Left colon (tissue), 2 donors: ENCODE data around the gene CEACAM1. TPM values are rescaled to one million over a fixed set of nuclear protein-coding genes. Genes with fewer than 3 reads are reported as not detected.
A peak's percentile ranks its signal among the peaks of the same experiment; 100 is the strongest.
"Not testable (repeated sequence)": the region's sequence is repeated elsewhere in the genome, so short reads cannot be mapped to it uniquely, and the experiment has no call there.

ENCODE experiments used
- ATAC-seq: fragments of 200-7000 bp; cut with Tn5 transposase; one replicate; pipeline ENCODE4 v1.9.1; 2020; ENCODE audit warnings: mild to moderate bottlenecking, moderate library complexity
- DNase-seq, 2 donors: peaks; one replicate each; pipeline ENCODE4 v3.0.0-alpha.2; 2020
- intact Hi-C, 2 donors: fragments of 100-400 bp; cut with DNase I in 1 of 2; cut with micrococcal nuclease in 1 of 2; formaldehyde crosslinking; loops; one replicate each; pipeline versions ENCODE4 v1.11.2 to v1.14.0; 2022; cut with DNase I, micrococcal nuclease
- total RNA-seq, 2 donors: library from RNA; stranded (reverse); fragmentation: NEBNext Ultra II Directional; extraction: Animal tissue kit (Norgen Biotek cat#: 25700); gene quantifications; one replicate each; pipeline ENCODE4 v1.2.1, GENCODE V29; 2021
- donor health status: DM: no; HTN: no; CAD: no.
- donor health status: DM: yes; HTN: yes; CAD: no.

The CEACAM1 gene
- total RNA-seq, 2 donors from 2014 or later: 627 to 1,309 TPM

GRCh38 chr19:42521346-42522030 is 6.8 kb downstream of the CEACAM1 start:
- no peak for DNase-seq
- intact Hi-C loops: no loop called here

DNA sequence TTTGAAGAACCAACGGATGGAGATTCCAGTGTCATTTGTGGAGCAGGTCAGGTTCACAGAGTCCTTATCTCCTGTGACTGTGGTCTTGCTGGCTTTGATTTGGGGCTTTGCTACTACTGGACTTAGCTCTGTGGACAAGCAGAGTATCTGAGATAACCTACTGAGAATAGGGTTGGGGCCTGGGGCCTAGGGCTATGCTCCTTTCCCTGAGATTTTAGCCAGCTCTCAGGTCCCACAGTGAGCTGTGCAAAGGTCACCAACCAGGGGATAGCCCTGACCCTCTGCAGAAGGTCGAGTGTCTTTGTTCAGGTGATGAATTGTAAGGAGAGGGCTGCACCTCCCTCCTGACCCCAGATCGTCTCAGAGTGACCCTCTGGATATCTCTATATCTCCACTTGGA is 9.2 kb downstream of the CEACAM1 start:
- ATAC-seq (peak; percentile 21), DNase-seq (no peak)
- intact Hi-C loops: no loop called here

More at GRCh38 chr19:42521346-42522030, 6.8 kb downstream of the CEACAM1 start:
- no peak for ATAC-seq

DNA sequence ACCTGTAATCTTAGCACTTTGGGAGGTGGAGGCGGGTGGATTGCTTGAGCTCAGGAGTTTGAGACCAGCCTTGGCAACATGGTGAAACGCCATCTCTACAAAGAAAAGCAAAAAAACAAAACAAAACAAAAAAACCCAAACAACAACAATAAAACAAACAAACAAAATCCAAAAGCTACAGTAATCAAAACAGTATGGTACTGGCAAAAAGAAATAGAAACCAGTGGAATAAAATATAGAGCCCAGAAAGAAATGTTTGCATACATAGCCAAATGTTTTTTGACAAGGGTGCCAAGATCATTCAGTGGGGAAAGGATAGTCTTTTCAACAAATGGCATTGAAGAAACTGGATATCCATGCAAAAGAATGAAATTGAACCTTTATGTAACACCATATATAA is 11.5 kb downstream of the CEACAM1 start:
- intact Hi-C loops: no loop called here
- DNase-seq (no peak), ATAC-seq (no peak)

DNA sequence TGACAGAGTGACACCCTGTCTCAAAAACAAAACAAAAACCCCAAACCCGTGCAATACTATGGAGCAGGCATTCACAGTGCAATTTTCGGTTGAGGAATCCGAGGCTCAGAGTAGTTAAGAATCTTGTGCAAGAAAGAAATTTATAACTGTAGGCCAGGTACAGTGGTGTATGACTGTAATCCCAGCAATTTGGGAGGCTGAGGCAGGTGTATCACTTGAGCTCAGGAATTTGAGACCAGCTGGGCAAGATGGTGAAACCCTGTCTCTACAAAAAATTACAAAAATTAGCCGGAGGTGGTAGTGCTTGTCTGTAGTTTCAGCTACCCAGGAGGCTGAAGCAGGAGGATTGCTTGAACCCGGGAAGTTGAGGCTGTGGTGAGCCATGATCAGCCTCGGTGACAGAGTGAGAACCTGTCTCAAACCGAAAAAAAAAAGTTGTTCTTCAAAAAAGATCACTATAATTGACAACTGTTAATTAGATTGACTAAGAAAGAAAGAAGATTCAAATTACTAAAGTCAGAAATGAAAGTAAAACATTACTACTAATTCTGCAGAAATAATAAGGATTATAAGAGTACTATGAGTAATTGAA is 12.9 kb downstream of the CEACAM1 start:
- no peak for ATAC-seq
- DNase-seq: no peak
- intact Hi-C loops: no loop called here

GRCh38 chr19:42514449-42514848 is 13.8 kb downstream of the CEACAM1 start:
- DNase-seq (no peak), ATAC-seq (no peak)
- intact Hi-C loops: no loop called here

DNA sequence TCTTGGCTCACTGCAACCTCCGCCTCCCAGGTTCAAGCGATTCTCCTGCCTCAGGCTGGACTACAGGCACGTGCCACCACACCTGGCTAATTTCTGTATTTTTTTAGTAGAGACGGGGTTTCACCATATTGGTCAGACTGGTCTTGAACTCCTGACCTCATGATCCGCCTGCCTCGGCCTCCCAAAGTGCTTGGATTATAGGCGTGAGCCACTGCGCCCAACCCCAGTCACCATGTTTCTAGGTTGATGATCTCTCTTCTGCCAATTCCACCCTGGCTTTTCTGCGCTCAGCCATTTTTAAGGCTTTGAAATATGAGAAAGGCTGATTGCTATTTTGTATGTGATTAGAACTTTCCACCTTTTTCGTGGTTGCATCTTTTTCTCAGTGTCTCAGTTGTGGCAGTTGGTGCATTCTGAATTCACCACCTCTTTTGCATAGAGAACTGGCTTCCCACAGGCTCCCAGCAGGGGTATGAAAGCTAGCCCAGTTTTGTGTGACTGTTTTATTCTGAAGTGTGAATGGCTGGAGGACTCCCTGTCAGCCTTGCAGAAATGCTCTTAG is 15.5 kb downstream of the CEACAM1 start:
- no peak for ATAC-seq
- no peak for DNase-seq
- intact Hi-C loops: no loop called here

- ATAC-seq: no peak
Measured at GRCh38 chr19:42512130-42512636, 16.1 kb downstream of the CEACAM1 start.

DNA sequence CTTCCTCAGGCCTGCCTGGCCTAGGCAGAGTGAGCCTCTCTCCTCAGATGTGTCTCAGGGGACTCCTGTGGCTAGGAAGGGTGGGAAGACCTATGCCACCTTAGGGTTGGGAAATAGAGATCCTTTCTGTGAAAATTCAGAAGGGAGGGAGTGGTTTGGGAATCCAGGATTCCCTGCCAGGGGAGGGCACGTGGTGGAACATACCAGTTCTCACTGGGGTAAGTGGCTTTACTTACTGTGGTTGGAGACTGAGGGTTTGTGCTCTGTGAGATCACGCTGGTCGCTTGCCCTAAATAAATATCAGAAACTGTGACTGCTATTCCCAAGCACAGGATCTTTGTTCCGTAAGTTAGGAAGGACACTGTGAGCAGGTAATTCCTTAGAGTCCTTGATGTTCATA is 16.9 kb downstream of the CEACAM1 start:
- DNase-seq: no peak
- intact Hi-C loops: no loop called here
- peak; percentile 25 for ATAC-seq

More at GRCh38 chr19:42512130-42512636, 16.1 kb downstream of the CEACAM1 start:
- intact Hi-C loops: no loop called here
- DNase-seq: no peak

DNA sequence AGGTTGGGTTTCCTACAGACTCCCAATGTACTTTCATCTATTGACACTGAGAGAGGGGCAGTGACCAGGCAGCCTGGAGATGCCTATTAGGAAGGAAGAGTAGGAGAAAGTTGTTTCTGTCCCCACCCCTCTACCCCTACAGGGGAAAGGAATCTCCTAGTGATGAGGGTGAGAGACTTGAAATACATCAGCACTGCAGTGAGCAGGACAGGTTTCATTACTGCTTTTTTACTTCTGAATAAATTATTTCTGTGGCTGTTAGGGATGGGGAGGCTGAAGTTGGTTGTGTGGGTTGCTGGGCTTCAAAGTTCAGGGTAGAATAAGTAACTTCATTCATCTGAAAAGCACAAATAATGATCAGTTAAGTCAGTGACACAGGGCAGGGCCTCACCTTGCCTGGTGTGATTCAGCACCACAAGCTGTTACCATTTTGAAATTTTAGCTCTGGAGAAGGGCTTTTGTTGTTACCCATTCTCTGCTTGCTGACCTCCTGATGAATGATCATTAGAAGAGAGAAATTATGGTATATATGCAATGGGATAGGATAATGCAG is 19.3 kb downstream of the CEACAM1 start:
- ATAC-seq: no peak
- intact Hi-C loops: no loop called here
- no peak for DNase-seq

GRCh38 chr19:42505066-42505465 is 23.2 kb downstream of the CEACAM1 start:
- peak; percentile 28 for ATAC-seq
- intact Hi-C loops: no loop called here
- DNase-seq: no peak

GRCh38 chr19:42501733-42502132 is 26.5 kb downstream of the CEACAM1 start:
- DNase-seq: no peak
- intact Hi-C loops: no loop called here
- ATAC-seq: no peak

DNA sequence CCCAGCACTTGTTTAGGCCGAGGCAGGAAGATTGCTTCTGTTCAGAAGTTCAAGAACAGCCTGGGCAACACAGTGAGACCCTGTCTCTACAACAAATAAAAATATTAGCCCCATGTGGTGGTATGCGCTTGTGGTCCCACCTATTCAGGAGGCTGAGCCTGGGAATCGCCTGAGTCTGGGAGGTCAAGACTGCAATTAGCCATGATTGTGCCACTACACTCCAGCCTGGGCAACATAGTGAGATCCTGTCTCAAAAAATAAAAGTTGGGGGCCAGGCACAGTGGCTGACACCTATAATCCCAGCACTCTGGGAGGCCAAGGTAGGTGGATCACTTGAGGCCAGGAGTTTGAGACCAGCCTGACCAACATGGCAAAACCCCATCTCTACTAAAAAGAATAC is 27.0 kb downstream of the CEACAM1 start:
- ATAC-seq, DNase-seq, intact Hi-C loops: not testable (repeated sequence)

- no peak for DNase-seq
- peak; percentile 71 for ATAC-seq
- intact Hi-C loops: no loop called here
Measured at GRCh38 chr19:42498169-42498757, 30.0 kb downstream of the CEACAM1 start.

DNA sequence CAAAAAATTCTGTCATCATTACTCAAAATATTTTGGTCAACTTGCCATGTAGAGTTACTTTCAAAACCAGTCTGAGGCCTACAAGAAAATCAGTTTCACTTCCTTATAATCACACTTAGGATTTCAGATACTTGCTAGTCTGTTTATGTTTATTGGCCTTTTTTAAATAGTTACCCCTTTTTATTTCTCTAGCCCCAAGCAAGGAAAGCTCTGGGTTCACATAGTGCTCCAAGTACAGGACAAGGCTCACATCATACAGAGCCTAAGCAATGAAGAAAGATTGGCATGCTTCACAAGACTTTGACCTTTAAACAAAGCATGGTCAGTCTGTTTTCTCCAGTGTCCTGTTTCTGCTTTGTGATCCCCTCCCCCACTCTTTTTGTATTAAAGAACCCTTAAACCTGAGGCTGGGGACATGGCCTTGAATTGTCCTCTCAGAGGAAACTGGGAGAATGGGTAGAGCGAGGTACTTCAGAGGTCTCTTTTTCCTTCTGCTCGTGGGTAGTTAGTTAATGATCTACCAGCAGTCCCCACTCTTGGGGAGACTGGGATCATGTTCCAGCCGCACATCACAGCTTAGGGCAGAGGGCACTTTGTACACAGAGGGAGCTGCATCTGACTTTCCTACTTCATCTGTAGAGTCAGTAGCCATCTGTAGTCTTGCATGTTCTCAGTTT is 30.7 kb downstream of the CEACAM1 start:
- ATAC-seq (peak; percentile 88), DNase-seq (peak; percentile 49 to 67)
- intact Hi-C loops: no loop called here

DNA sequence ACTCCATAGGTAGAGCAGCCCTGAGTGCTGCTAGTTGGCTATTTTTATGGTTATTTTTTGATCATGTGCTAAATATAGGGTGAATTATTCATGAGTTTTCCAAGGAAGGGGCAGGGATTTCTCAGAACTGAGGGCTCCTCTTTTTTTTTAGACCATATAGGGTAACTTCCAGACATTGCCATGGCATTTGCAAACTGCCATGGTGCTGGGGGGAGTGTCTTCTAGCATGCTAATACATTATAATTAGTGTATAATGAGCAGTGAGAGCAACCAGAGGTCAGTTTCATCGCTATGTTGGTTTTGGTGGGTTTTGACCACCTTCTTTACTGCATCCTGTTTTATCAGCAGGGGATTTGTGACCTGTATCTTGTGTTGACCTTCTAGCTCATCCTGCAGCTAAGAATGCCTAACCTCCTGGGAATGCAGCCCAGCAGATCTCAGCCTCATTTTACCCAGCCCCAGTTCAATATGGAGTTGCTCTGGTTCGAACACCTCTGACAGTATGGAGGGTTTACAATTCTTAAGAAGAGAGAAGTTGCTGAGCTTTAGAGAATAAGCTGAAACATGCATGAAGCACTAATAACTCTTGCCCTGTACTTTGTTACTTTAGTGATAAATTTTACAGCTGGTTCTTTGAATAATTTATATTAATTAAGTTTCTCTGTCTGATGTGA is 31.7 kb downstream of the CEACAM1 start:
- ATAC-seq (no peak), DNase-seq (no peak)
- intact Hi-C loops: no loop called here

GRCh38 chr19:42495663-42496062 is 32.6 kb downstream of the CEACAM1 start:
- intact Hi-C loops: no loop called here
- no peak for ATAC-seq
- no peak for DNase-seq

DNA sequence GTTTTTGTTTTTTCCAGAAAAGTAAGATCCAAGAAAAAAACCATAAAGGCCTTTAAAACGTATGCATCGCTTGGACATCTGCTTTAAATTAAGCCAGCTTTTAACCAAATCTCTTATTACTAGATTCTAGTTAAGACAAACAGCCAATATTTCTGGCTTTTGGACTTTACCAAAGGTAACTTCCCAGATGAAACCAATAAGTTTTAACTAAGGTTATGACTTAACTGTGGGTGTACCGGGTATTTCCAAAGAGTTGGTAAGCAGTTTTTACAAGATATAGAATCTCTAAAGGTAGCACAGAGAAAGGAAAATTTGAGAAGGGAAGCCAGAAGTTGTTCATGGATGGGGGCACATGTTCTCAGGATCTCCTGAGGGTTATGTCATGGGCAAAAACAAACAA is 34.0 kb downstream of the CEACAM1 start:
- no peak for ATAC-seq
- intact Hi-C loops: no loop called here
- DNase-seq: no peak

DNA sequence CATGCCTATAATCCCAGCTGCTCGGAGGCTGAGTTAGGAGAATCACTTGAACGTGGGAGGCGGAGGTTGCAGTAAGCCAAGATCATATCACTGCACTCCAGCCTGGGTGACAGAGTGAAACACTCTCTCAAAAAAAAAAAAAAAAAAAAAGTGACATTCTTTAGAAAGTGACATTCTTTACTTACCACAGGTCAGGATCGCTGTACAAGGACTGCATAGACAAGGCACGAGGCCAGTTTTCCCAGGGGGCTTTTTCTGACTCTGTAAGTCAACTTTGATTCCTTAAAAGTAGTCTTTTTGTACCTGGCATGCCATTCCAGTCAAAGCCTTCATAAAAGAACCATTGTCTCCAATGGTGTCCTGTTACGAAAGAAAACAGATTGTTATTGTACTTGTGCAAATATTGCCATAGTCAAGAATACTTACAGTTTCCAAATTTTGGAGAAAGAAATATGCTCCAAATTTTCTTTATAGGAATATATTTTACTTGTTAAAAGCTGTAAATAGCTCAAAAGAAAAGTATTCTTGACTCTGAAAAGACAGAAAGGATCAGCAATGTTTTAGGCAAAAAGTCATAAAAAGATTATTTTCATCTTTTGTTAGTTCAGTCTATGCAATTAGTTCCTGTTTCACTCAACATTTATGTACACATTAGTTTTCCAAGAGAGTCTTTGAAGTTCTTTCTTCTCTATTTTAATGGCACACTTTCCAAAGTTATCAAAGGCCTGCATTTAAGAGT is 39.3 kb downstream of the CEACAM1 start:
- ATAC-seq (peak; percentile 37), DNase-seq (no peak)
- intact Hi-C loops: no loop called here
